Right lobe of liver (tissue), 6 donors: ENCODE measurements around the gene ITGB3. TPM values are rescaled to one million over a fixed set of nuclear protein-coding genes. Genes with fewer than 3 reads are reported as not detected.

Experiments
- ATAC-seq, 4 donors: fragments of 200-7000 bp; cut with Tn5 transposase; one replicate each; pipeline ENCODE4 v1.9.1; 2020; ENCODE audit warnings: mild to moderate bottlenecking in 4 of 4, moderate library complexity in 4 of 4
- DNase-seq, 3 donors: peaks; one replicate each; pipeline ENCODE4 v3.0.0-alpha.2; 2020
- H3K27ac ChIP-seq, 3 donors: fragments of 200-600 bp; one replicate each; pipeline ENCODE4 v1.8.0; 2022
- H3K27me3 ChIP-seq, 2 donors: fragments of 200-600 bp; one replicate each; pipeline ENCODE4 v1.8.0; 2022
- H3K36me3 ChIP-seq, 4 donors: fragments of 200-600 bp; sonication (generic) in 1 of 4; one replicate each; pipeline versions ENCODE4 v1.5.1 to v1.8.0; 2017 to 2022; ENCODE audit warnings: control low read depth in 1 of 4
- H3K4me1 ChIP-seq, 4 donors: fragments of 200-600 bp; sonication (generic) in 1 of 4; one replicate each; pipeline versions ENCODE4 v1.5.1 to v1.8.0; 2017 to 2022; ENCODE audit warnings: control low read depth in 1 of 4
- H3K4me3 ChIP-seq, 3 donors: fragments of 200-600 bp; one replicate each; pipeline ENCODE4 v1.8.0; 2022
- H3K9me3 ChIP-seq, 4 donors: fragments of 200-600 bp; sonication (generic) in 1 of 4; one replicate each; pipeline versions ENCODE4 v1.5.1 to v1.8.0; 2017 to 2022; ENCODE audit warnings: control low read depth in 1 of 4
- CTCF ChIP-seq, 4 donors: fragments of 200-600 bp in 3 of 4; fragments of 450-650 bp in 1 of 4; IDR thresholded peaks; one replicate each; pipeline versions ENCODE4 v1.5.1 to v1.8.0; 2016 to 2022; ENCODE audit warnings: antibody characterized with exemption in 4 of 4, mild to moderate bottlenecking in 2 of 4
- POLR2A ChIP-seq: fragments of 450-650 bp; IDR thresholded peaks from one replicate; pipeline ENCODE4 v1.6.1; 2017; ENCODE audit warnings: antibody characterized with exemption, mild to moderate bottlenecking
- WGBS: methylation state at CpG from one replicate; pipeline ENCODE4 v1.1.6; 2018; ENCODE audit warnings: low coverage, low lambda C conversion rate; ENCODE audit not compliant: insufficient coverage; ENCODE audit errors: missing lambda C conversion rate; 5-methylcytosine and 5-hydroxymethylcytosine counted together
- intact Hi-C, 2 donors: fragments of 100-400 bp; cut with DNase I; formaldehyde crosslinking; loops; one replicate each; pipeline versions ENCODE4 v1.11.2 to v1.14.1; 2022
- total RNA-seq, 6 experiments: library from RNA; depleted of rRNA in 2 of 6; stranded (reverse); fragments of >200 nt in 2 of 6; fragmentation: NEBNext Ultra II Directional in 3 of 6; extraction: Animal tissue kit (Norgen Biotek cat#: 25700) in 3 of 6; gene quantifications; one replicate each; pipeline versions ENCODE4 v1.1.0 to v1.2.4, GENCODE V29; 2016 to 2023
- donor health status: DM: no; HTN: yes; CAD: no.
- donor health status: DM: no; HTN: no; CAD: no.
- donor health status: DM: no; HTN: no; CAD: no.
- donor health status: DM: no; HTN: yes; CAD: no.
- donor health status: DM: no; HTN: yes; CAD: no.

ITGB3 gene
- total RNA-seq, 6 experiments from 2014 or later, result 2.2 to 8.0 (median 4.8) TPM

GRCh38 chr17:47239619-47239966 lies 14.0 kb upstream of the ITGB3 start:
- DNase-seq (no peak), ATAC-seq (no peak)
- Histone ChIP-seq H3K9me3 (no peaks in the 10 kb centered on the region), H3K27me3 (no peaks in the 10 kb centered on the region), H3K4me3 (no peak overlapping the region), H3K27ac (peak overlapping the region in 2 of 3 donors; percentile 18 to 51), H3K4me1 (no peaks in the 10 kb centered on the region), H3K36me3 (no peaks in the 10 kb centered on the region)
- intact Hi-C loops, result loop anchor here in 1 of 2 donors (10.0 kb wide), 1 partner anchor 75 kb away; no protein-coding TSS in a partner anchor
- TF ChIP-seq CTCF (IDR thresholded peaks at IDR 0.05) (no peak), POLR2A (no peak)
- 68% methylated on average over 6 of the region's 7 CpGs for WGBS

- no peak for TF ChIP-seq POLR2A
- H3K4me3 ChIP-seq, result no peak overlapping the region
- H3K36me3 ChIP-seq, result no peaks in the 10 kb centered on the region
- intact Hi-C loops, result loop anchor here (10.0 kb wide), 2 partner anchors 65 to 75 kb away; no protein-coding TSS in a partner anchor
- no peaks in the 10 kb centered on the region for H3K9me3 ChIP-seq
- peak in 2 of 3 donors; percentile 66 to 78 for DNase-seq
- H3K27me3 ChIP-seq, result no peaks in the 10 kb centered on the region
- H3K27ac ChIP-seq, result peak overlapping the region in 2 of 3 donors; percentile 18 to 51
- no CpG with 5 or more reads among the region's 3 CpGs for WGBS
- ATAC-seq, result peak; percentile 75 to 87 (median 84)
- H3K4me1 ChIP-seq, result no peaks in the 10 kb centered on the region
Measured at GRCh38 chr17:47239967-47240651, 13.5 kb upstream of the ITGB3 start.

GRCh38 chr17:47240806-47241205 lies 12.8 kb upstream of the ITGB3 start:
- TF ChIP-seq CTCF (IDR thresholded peaks at IDR 0.05), result no peak
- TF ChIP-seq POLR2A, result no peak
- Histone ChIP-seq H3K27me3 (no peaks in the 10 kb centered on the region), H3K36me3 (no peaks in the 10 kb centered on the region), H3K4me1 (no peaks in the 10 kb centered on the region), H3K9me3 (no peaks in the 10 kb centered on the region), H3K27ac (peak overlapping the region in 1 of 3 donors; percentile 38), H3K4me3 (no peak overlapping the region)
- DNase-seq (no peak), ATAC-seq (peak in 2 of 4 donors; percentile 7 to 12)
- intact Hi-C loops, result loop anchor here in 1 of 2 donors (10.0 kb wide), 1 partner anchor 64 kb away; no protein-coding TSS in a partner anchor
- 52% methylated on average over 2 of the region's 3 CpGs for WGBS

- intact Hi-C loops, result loop anchor here in 1 of 2 donors (10.0 kb wide), 1 partner anchor 62 kb away; no protein-coding TSS in a partner anchor
- no peaks in the 10 kb centered on the region for H3K27me3 ChIP-seq
- H3K4me1 ChIP-seq, result no peaks in the 10 kb centered on the region
- no peak for DNase-seq
- 100% methylated on average over 2 of the region's 2 CpGs for WGBS
- no peak overlapping the region for H3K27ac ChIP-seq
- no peak for ATAC-seq
- H3K36me3 ChIP-seq, result no peaks in the 10 kb centered on the region
- H3K4me3 ChIP-seq, result no peak overlapping the region
- H3K9me3 ChIP-seq, result no peaks in the 10 kb centered on the region
- no peak for TF ChIP-seq CTCF (IDR thresholded peaks at IDR 0.05)
- TF ChIP-seq POLR2A, result no peak
Measured at GRCh38 chr17:47242648-47243047, 11.0 kb upstream of the ITGB3 start.

GRCh38 chr17:47243737-47244598 lies 9.7 kb upstream of the ITGB3 start:
- Histone ChIP-seq H3K27ac (no peak overlapping the region), H3K27me3 (no peaks in the 10 kb centered on the region), H3K4me3 (no peak overlapping the region), H3K9me3 (no peaks in the 10 kb centered on the region), H3K36me3 (no peaks in the 10 kb centered on the region), H3K4me1 (no peaks in the 10 kb centered on the region)
- intact Hi-C loops, result loop anchor here in 1 of 2 donors (10.0 kb wide), 1 partner anchor 61 kb away; no protein-coding TSS in a partner anchor
- TF ChIP-seq CTCF (IDR thresholded peaks at IDR 0.05) (no peak), POLR2A (no peak)
- DNase-seq (no peak), ATAC-seq (no peak)
- WGBS, result 81% methylated on average over 7 of the region's 9 CpGs
